A549 (cell line): Measurements from ENCODE around the gene CD80. TPM values are rescaled to one million over a fixed set of nuclear protein-coding genes. Genes with fewer than 3 reads are reported as not detected.
A peak's percentile ranks its signal among the peaks of the same experiment; 100 is the strongest.
"Not testable (repeated sequence)": the region's sequence is repeated elsewhere in the genome, so short reads cannot be mapped to it uniquely, and the experiment has no call there.

Source experiments
- ATAC-seq, 2 experiments: fragments of 200-7000 bp in 1 of 2; fragments of >200 bp in 1 of 2; cut with Nextera tagmentation in 1 of 2; cut with Tn5 transposase in 1 of 2; 3 replicates each; pipeline versions ENCODE4 v1.8.0 to v1.9.1; 2018 to 2020; ENCODE audit warnings: mild to moderate bottlenecking in 1 of 2, moderate library complexity in 1 of 2
- CTCF ChIA-PET: fragments of 300-600 bp; sonication (Branson Sonifier 250); formaldehyde crosslinking; extraction: SDS; loops from one replicate; lab custom pipeline; 2021; ENCODE audit warnings: antibody characterized with exemption, inconsistent platforms; lab: Yijun Ruan, JAX
- POLR2A ChIA-PET: fragments of 350-600 bp; formaldehyde crosslinking; extraction: SDS; loops from one replicate; lab custom pipeline; 2021; ENCODE audit warnings: antibody characterized with exemption, inconsistent platforms; lab: Yijun Ruan, JAX
- DNase-seq, 2 experiments: peaks; one replicate each; pipeline versions ENCODE4 v3.0.0 to v3.0.0-alpha.2; 2011 to 2016; ENCODE audit warnings: low read depth in 1 of 2, low spot score in 1 of 2
- FAIRE-seq: peaks from 2 replicates; lab custom pipeline; 2011; peaks lifted over from hg19 to GRCh38; lab: Jason Lieb, UNC
- H3K27ac ChIP-seq, 2 experiments: fragments of >200 bp; sonication (Bioruptor Twin); formaldehyde crosslinking; 3 replicates each; pipeline ENCODE4 v1.5.1; 2016 to 2017
- H3K4me1 ChIP-seq: fragments of >200 bp; sonication (Bioruptor Twin); formaldehyde crosslinking; 3 replicates; pipeline ENCODE4 v1.6.1; 2016
- H3K4me2 ChIP-seq: fragments of >200 bp; sonication (Bioruptor Twin); formaldehyde crosslinking; 3 replicates; pipeline ENCODE4 v1.6.1; 2016
- H3K4me3 ChIP-seq: fragments of >200 bp; sonication (Bioruptor Twin); formaldehyde crosslinking; 3 replicates; pipeline ENCODE4 v1.5.1; 2016
- H3K9me3 ChIP-seq: fragments of >200 bp; sonication (Bioruptor Twin); formaldehyde crosslinking; 3 replicates; pipeline ENCODE4 v1.6.1; 2016
- ATOH8 ChIP-seq: fragments of 250-450 bp; sonication (Bioruptor Pico); IDR thresholded peaks from 2 replicates; pipeline ENCODE4 v1.5.0; 2020; ENCODE audit warnings: low read depth, mild to moderate bottlenecking, moderate library complexity
- CEBPB ChIP-seq, 2 experiments: fragments of >200 bp in 1 of 2; sonication (Bioruptor Twin) in 1 of 2; formaldehyde crosslinking in 1 of 2; IDR thresholded peaks; 2 replicates each; pipeline ENCODE4 v1.6.1; 2012 to 2016
- CHD2 ChIP-seq: fragments of 150-350 bp; IDR thresholded peaks from 2 replicates; pipeline ENCODE4 v1.6.1; 2014; ENCODE audit warnings: low read length; ENCODE audit not compliant: partially characterized antibody
- E2F6 ChIP-seq: IDR thresholded peaks from 2 replicates; pipeline ENCODE4 v1.6.1; 2012; ENCODE audit warnings: low read depth, borderline replicate concordance
- EHF ChIP-seq: fragments of 250-450 bp; sonication (Bioruptor Pico); IDR thresholded peaks from 2 replicates; pipeline ENCODE4 v1.5.0; 2020; ENCODE audit warnings: mild to moderate bottlenecking
- ELK1 ChIP-seq: fragments of 150-350 bp; IDR thresholded peaks from 2 replicates; pipeline ENCODE4 v1.6.1; 2014; ENCODE audit warnings: low read depth, mild to moderate bottlenecking, low read length
- FOSL2 ChIP-seq, 2 experiments: fragments of 450-650 bp in 1 of 2; fragments of >200 bp in 1 of 2; sonication (Bioruptor Twin) in 1 of 2; formaldehyde crosslinking; IDR thresholded peaks; 2 replicates each; pipeline versions ENCODE4 v1.5.0 to v1.6.1; 2016 to 2020; ENCODE audit warnings: mild to moderate bottlenecking in 1 of 2, moderate library complexity in 1 of 2
- FOXS1 ChIP-seq: fragments of 250-450 bp; sonication (Bioruptor Pico); IDR thresholded peaks from 2 replicates; pipeline ENCODE4 v1.5.0; 2020; ENCODE audit warnings: mild to moderate bottlenecking, moderate library complexity
- GATA3 ChIP-seq: IDR thresholded peaks from 2 replicates; pipeline ENCODE4 v1.6.1; 2012; ENCODE audit warnings: borderline replicate concordance
- HDAC2 ChIP-seq: fragments of 200-600 bp; sonication (generic); IDR thresholded peaks from 2 replicates; pipeline ENCODE4 v1.6.1; 2016
- JUN ChIP-seq, 2 experiments: fragments of >200 bp; sonication (Bioruptor Twin); formaldehyde crosslinking; IDR thresholded peaks; 2 replicates in 1 of 2; 3 replicates in 1 of 2; pipeline ENCODE4 v1.6.1; 2016 to 2017
- KDM5A ChIP-seq: fragments of 200-600 bp; sonication (generic); IDR thresholded peaks from 2 replicates; pipeline ENCODE4 v1.6.1; 2016; ENCODE audit warnings: antibody characterized with exemption, mild to moderate bottlenecking
- MAFK ChIP-seq: fragments of 450-650 bp; IDR thresholded peaks from 2 replicates; pipeline ENCODE4 v1.6.1; 2014; ENCODE audit not compliant: partially characterized antibody
- MYC ChIP-seq: IDR thresholded peaks from 2 replicates; pipeline ENCODE4 v1.6.1; 2012; ENCODE audit warnings: mild to moderate bottlenecking, inconsistent platforms, low read length, improper control_type of control experiment, borderline replicate concordance
- PHF8 ChIP-seq: fragments of 200-600 bp; sonication (generic); IDR thresholded peaks from 2 replicates; pipeline ENCODE4 v1.6.1; 2016; ENCODE audit warnings: low read depth, mild to moderate bottlenecking, antibody characterized with exemption, moderate library complexity, borderline replicate concordance
- RARB ChIP-seq: fragments of 250-450 bp; sonication (Bioruptor Pico); IDR thresholded peaks from 2 replicates; pipeline ENCODE4 v1.8.0; 2021; ENCODE audit warnings: mild to moderate bottlenecking, moderate library complexity
- RNF2 ChIP-seq: fragments of 200-600 bp; sonication (generic); IDR thresholded peaks from 2 replicates; pipeline ENCODE4 v1.6.1; 2016; ENCODE audit warnings: low read depth, mild to moderate bottlenecking, antibody characterized with exemption, moderate library complexity, borderline replicate concordance
- TFCP2L1 ChIP-seq: fragments of 250-450 bp; sonication (Bioruptor Pico); IDR thresholded peaks from 2 replicates; pipeline ENCODE4 v1.5.0; 2021; ENCODE audit warnings: mild to moderate bottlenecking
- ZC3H11A ChIP-seq: fragments of 450-650 bp; IDR thresholded peaks from 2 replicates; pipeline ENCODE4 v1.6.1; 2014; ENCODE audit warnings: antibody characterized with exemption, mild to moderate bottlenecking
- WGBS: methylation state at CpG from one replicate; pipeline ENCODE4 v1.1.6; 2017; ENCODE audit errors: missing lambda C conversion rate; 5-methylcytosine and 5-hydroxymethylcytosine counted together
- polyA plus RNA-seq, 4 experiments: library from polyadenylated mRNA; depleted of rRNA in 3 of 4; stranded (reverse); fragments of >200 nt; fragmentation: RNase III in 1 of 4; extraction: RNeasy Plus Mini Kit Qiagen cat#74134 plus additional on column Dnase treatment in 1 of 4; gene quantifications; 2 replicates in 3 of 4; 3 replicates in 1 of 4; pipeline ENCODE4 v1.2.3, GENCODE V29; 2011 to 2017

Gene CD80
- polyA plus RNA-seq, 2 of the 4 experiments (the other 2 are of a cell fraction) = 0.08 TPM; not detected in 1

DNA sequence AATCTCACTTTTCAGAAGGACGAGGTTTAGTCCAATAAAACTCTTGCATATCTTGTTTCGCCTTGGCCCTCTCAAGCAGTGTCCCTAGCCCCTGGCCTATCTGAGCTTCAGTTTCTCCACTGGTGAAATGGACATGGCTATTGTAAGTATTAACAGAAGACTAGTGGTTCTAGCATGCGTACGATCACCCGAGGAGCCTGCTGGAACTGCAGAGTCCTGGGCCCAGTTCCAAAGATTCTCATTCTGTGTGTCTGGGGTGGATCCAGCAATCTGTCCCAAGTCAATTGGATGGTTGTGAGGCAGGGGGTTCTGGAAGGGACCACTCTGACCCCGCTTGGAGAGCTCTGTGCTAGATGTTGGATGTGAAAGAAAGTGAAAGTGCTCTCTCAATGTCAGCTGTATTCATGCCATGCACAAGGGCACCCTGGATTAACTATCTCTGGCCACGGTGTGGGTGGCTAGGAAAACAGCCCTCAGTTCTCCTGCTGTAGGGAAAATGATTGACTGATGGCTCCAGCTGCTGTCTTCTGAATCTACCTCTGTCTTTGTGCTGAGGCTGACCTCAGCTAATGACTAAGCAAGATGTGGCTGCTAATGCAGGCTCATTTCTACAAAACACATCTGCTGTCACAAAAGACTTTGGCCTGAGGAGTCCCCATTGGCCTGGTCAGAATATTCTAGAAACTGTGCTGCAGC, 36.4 kb upstream of the CD80 start:
- Histone ChIP-seq H3K4me1 (peaks cover 8% of the 10 kb centered on the region; the same call in 2 of the 3 replicates), H3K4me3 (no peak overlapping the region), H3K9me3 (no peaks in the 10 kb centered on the region), H3K4me2 (0 out of 3 replicates have a peak overlapping the region, but pooled peaks have one; percentile 10), H3K27ac (0 out of 6 replicates have a peak overlapping the region, but pooled peaks of 1 of the 2 experiments have one; percentile 19)
- TF ChIP-seq EHF = no peak
- no peak for TF ChIP-seq HDAC2
- no peak for TF ChIP-seq KDM5A
- TF ChIP-seq FOSL2 (IDR thresholded peaks at IDR 0.05) = no peak
- TF ChIP-seq FOSL2 (CRISPR knock-in tag; IDR thresholded peaks at IDR 0.05) = no peak
- no peak for TF ChIP-seq PHF8
- ATAC-seq = no peak
- no peak for DNase-seq
- ChIA-PET POLR2A (no interaction called here), CTCF (interaction anchor here (1.1 kb wide), 1 partner anchor 14 kb away, joined by 5 read pairs; no protein-coding TSS in a partner anchor)
- 80% methylated on average over 7 of the region's 7 CpGs for WGBS
- no peak for FAIRE-seq

DNA sequence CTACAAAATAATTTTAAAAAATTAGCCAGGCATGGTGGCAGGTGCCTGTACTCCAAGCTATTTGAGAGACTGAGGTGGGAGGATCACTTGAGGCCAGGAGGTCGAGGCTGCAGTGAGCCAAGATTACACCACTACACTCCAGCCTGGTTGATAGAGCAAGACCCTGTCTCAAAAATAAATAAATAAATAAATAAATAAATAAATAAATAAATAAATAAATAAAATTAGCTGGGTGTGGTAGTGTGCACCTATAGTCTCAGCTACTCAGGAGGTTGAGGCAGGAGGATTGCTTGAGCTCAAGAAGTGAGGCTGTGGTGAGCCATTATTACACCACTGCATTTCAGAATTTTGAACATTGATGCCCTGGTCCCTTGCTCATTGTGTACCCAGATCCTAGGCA, 35.5 kb upstream of the CD80 start:
- H3K9me3 ChIP-seq, H3K27ac ChIP-seq, CTCF ChIA-PET, DNase-seq, FAIRE-seq, H3K4me1 ChIP-seq, ATAC-seq, POLR2A ChIA-PET, H3K4me2 ChIP-seq, H3K4me3 ChIP-seq: not testable (repeated sequence)
- WGBS = 15% methylated on average over 1 of the region's 1 CpG
- peak; percentile 79 for TF ChIP-seq ZC3H11A

DNA sequence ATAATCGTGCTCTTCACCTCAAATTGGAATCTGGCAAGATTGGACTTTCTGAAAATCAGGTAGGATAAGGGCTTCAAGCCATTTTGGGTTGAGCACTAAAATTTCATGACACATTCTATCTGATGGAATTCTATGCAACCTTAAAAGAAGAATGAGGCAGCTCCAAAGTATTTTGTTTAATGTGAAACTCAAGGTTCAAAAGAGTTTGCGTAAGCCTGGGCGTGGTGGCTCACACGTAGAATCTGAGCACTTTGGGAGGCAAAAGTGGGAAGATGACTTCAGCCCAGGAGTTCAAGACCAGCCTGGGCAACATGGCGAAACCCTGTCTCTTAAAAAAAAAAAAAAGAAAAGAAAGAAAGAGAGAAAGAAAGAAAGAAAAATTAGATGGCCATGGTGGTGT, 34.7 kb upstream of the CD80 start:
- no peak overlapping the region for H3K4me3 ChIP-seq
- ATAC-seq (no peak), FAIRE-seq (no peak), DNase-seq (no peak)
- H3K4me1 ChIP-seq = peaks cover 8% of the 10 kb centered on the region; the same call in 2 of the 3 replicates
- 61% methylated on average over 5 of the region's 5 CpGs for WGBS
- TF ChIP-seq JUN (IDR thresholded peaks at IDR 0.05) = no peak
- TF ChIP-seq ZC3H11A = no peak
- no peak for TF ChIP-seq TFCP2L1
- TF ChIP-seq FOXS1 (CRISPR knock-in tag) = no peak
- no peaks in the 10 kb centered on the region for H3K9me3 ChIP-seq
- no peak overlapping the region for H3K4me2 ChIP-seq
- ChIA-PET CTCF (no interaction called here), POLR2A (no interaction called here)
- no peak overlapping the region for H3K27ac ChIP-seq

GRCh38 chr3:119592861-119593260, 33.4 kb upstream of the CD80 start:
- ChIA-PET POLR2A (no interaction called here), CTCF (interaction anchor here (0.8 kb wide), 1 partner anchor 29 kb away, joined by 3 read pairs; no protein-coding TSS in a partner anchor)
- 3% methylated on average over 1 of the region's 1 CpG for WGBS
- no peak for FAIRE-seq
- no peak for ATAC-seq
- Histone ChIP-seq H3K9me3 (no peaks in the 10 kb centered on the region), H3K4me1 (peaks cover 6% of the 10 kb centered on the region; the same call in 2 of the 3 replicates), H3K4me2 (no peak overlapping the region), H3K27ac (no peak overlapping the region), H3K4me3 (no peak overlapping the region)
- no peak for TF ChIP-seq TFCP2L1
- no peak for TF ChIP-seq ATOH8 (CRISPR knock-in tag)
- no peak for TF ChIP-seq CEBPB (IDR thresholded peaks at IDR 0.05)
- TF ChIP-seq CHD2 = no peak
- TF ChIP-seq GATA3 = no peak
- TF ChIP-seq ELK1 = no peak
- no peak for TF ChIP-seq RARB (CRISPR knock-in tag)
- TF ChIP-seq PHF8 = no peak
- no peak for TF ChIP-seq MYC
- no peak for TF ChIP-seq RNF2
- no peak for TF ChIP-seq MAFK
- TF ChIP-seq E2F6 = no peak
- DNase-seq = no peak
